WTC11 (cell line): ENCODE measurements around the gene KLHDC8A. TPM values are rescaled to one million over a fixed set of nuclear protein-coding genes. Genes with fewer than 3 reads are reported as not detected.

Source experiments
- ATAC-seq: fragments of 200-7000 bp; cut with Tn5 transposase; 2 replicates; pipeline ENCODE4 v1.10.0; 2021; ENCODE audit warnings: mild to moderate bottlenecking, moderate library complexity
- CTCF ChIA-PET: fragments of 300-600 bp; sonication (Branson Sonifier 250); formaldehyde crosslinking; loops from one replicate; lab custom pipeline; 2021; ENCODE audit warnings: antibody characterized with exemption; lab: Charles Lee
- POLR2A ChIA-PET: fragments of 350-600 bp; sonication (Branson Sonifier 250); formaldehyde crosslinking; loops from one replicate; lab custom pipeline; 2021; ENCODE audit warnings: antibody characterized with exemption; lab: Charles Lee
- DNase-seq: peaks from one replicate; pipeline ENCODE4 v3.0.0; 2021; ENCODE audit warnings: low spot score
- H3K27ac Mint-ChIP-seq: 2 replicates; pipeline ENCODE4 v1.8.0; 2021; ENCODE audit warnings: mixed read lengths
- H3K27me3 Mint-ChIP-seq: 2 replicates; pipeline ENCODE4 v1.8.0; 2021; ENCODE audit warnings: low read depth, mild to moderate bottlenecking, moderate library complexity, mixed read lengths
- H3K36me3 Mint-ChIP-seq: 2 replicates; pipeline ENCODE4 v1.8.0; 2021; ENCODE audit warnings: mixed read lengths
- H3K4me1 Mint-ChIP-seq: 2 replicates; pipeline ENCODE4 v1.8.0; 2022; ENCODE audit warnings: mixed read lengths
- H3K4me3 Mint-ChIP-seq: 2 replicates; pipeline ENCODE4 v1.8.0; 2021; ENCODE audit warnings: mild to moderate bottlenecking, moderate library complexity, mixed read lengths
- H3K9me3 Mint-ChIP-seq: 2 replicates; pipeline ENCODE4 v1.8.0; 2021; ENCODE audit warnings: mixed read lengths
- CBFB ChIP-seq: sonication (generic); formaldehyde crosslinking; IDR thresholded peaks from 2 replicates; pipeline ENCODE4 v1.8.1; 2022; ENCODE audit warnings: mild to moderate bottlenecking, low read depth, missing genetic modification reagents
- EMX1 ChIP-seq: fragments of 250-450 bp; sonication (Bioruptor Pico); IDR thresholded peaks from 2 replicates; pipeline ENCODE4 v1.8.0; 2021; ENCODE audit warnings: mild to moderate bottlenecking
- ERG ChIP-seq: fragments of 250-450 bp; sonication (Bioruptor Pico); IDR thresholded peaks from 2 replicates; pipeline ENCODE4 v1.8.0; 2021; ENCODE audit warnings: mild to moderate bottlenecking
- GABPB1 ChIP-seq: sonication (generic); formaldehyde crosslinking; IDR thresholded peaks from 2 replicates; pipeline ENCODE4 v1.8.1; 2023; ENCODE audit warnings: mild to moderate bottlenecking, missing genetic modification reagents
- JUN ChIP-seq: sonication (generic); formaldehyde crosslinking; IDR thresholded peaks from 2 replicates; pipeline ENCODE4 v1.8.0; 2023; ENCODE audit warnings: mild to moderate bottlenecking, missing genetic modification reagents
- NR3C1 ChIP-seq: sonication (generic); formaldehyde crosslinking; conservative IDR thresholded peaks from 2 replicates; pipeline ENCODE4 v1.8.1; 2023; ENCODE audit warnings: low read depth, mild to moderate bottlenecking, missing genetic modification reagents
- PRDM15 ChIP-seq: sonication (generic); formaldehyde crosslinking; IDR thresholded peaks from 2 replicates; pipeline ENCODE4 v1.8.0; 2022; ENCODE audit warnings: missing genetic modification reagents
- PRRX2 ChIP-seq: fragments of 250-450 bp; sonication (Bioruptor Pico); IDR thresholded peaks from 2 replicates; pipeline ENCODE4 v1.8.0; 2021; ENCODE audit warnings: mild to moderate bottlenecking
- RORB ChIP-seq: fragments of 250-450 bp; sonication (Bioruptor Pico); IDR thresholded peaks from 2 replicates; pipeline ENCODE4 v1.9.0; 2021; ENCODE audit warnings: mild to moderate bottlenecking
- TEAD4 ChIP-seq: sonication (generic); formaldehyde crosslinking; IDR thresholded peaks from 2 replicates; pipeline ENCODE4 v1.8.0; 2022; ENCODE audit warnings: mild to moderate bottlenecking, missing genetic modification reagents
- USF2 ChIP-seq: sonication (generic); formaldehyde crosslinking; IDR thresholded peaks from 2 replicates; pipeline ENCODE4 v1.8.1; 2023; ENCODE audit warnings: mild to moderate bottlenecking, missing genetic modification reagents, moderate library complexity
- ZNF121 ChIP-seq: sonication (generic); formaldehyde crosslinking; IDR thresholded peaks from 2 replicates; pipeline ENCODE4 v1.8.0; 2023; ENCODE audit warnings: missing genetic modification reagents
- ZNF423 ChIP-seq: fragments of 250-450 bp; sonication (Bioruptor Pico); IDR thresholded peaks from 2 replicates; pipeline ENCODE4 v2.1.2; 2022; ENCODE audit warnings: mild to moderate bottlenecking, moderate library complexity
- ZNF512 ChIP-seq: sonication (generic); formaldehyde crosslinking; IDR thresholded peaks from 2 replicates; pipeline ENCODE4 v1.8.1; 2022; ENCODE audit warnings: missing genetic modification reagents, borderline replicate concordance
- ZSCAN18 ChIP-seq: fragments of 250-450 bp; sonication (Bioruptor Pico); IDR thresholded peaks from 2 replicates; pipeline ENCODE4 v2.1.2; 2022; ENCODE audit warnings: mild to moderate bottlenecking, moderate library complexity
- total RNA-seq: library from RNA; stranded (reverse); gene quantifications from 3 replicates; pipeline ENCODE4 v1.2.3, GENCODE V29; 2021
- TF ChIP-seq, protein P1 (sequence below): sonication (generic); formaldehyde crosslinking; IDR thresholded peaks from 2 replicates; pipeline ENCODE4 v1.8.1; 2023; ENCODE audit warnings: mild to moderate bottlenecking, missing genetic modification reagents
- TF ChIP-seq, protein P2 (sequence below): sonication (generic); formaldehyde crosslinking; IDR thresholded peaks from 2 replicates; pipeline ENCODE4 v1.8.0; 2023; ENCODE audit warnings: missing genetic modification reagents

Gene KLHDC8A
- total RNA-seq, 1 experiment from 2014 or later: 1.7 TPM

- CTCF ChIA-PET: interaction anchor here (1.3 to 2.2 kb wide), 2 partner anchors 15 to 67 kb away, joined by 5 to 6 read pairs; no protein-coding TSS in a partner anchor
- ATAC-seq (no peak), DNase-seq (no peak)
- peaks cover 26% of the 10 kb centered on the region for H3K4me1 Mint-ChIP-seq
- no peaks in the 10 kb centered on the region for H3K9me3 Mint-ChIP-seq
- POLR2A ChIA-PET: no interaction called here
- H3K4me3 Mint-ChIP-seq: no peak overlapping the region
- H3K27ac Mint-ChIP-seq: no peak overlapping the region
- H3K27me3 Mint-ChIP-seq: peaks cover 47% of the 10 kb centered on the region
- TF ChIP-seq ERG (CRISPR knock-in tag) (no peak), JUN (CRISPR knock-in tag) (no peak), ZNF423 (no peak), ZNF512 (no peak), GABPB1 (CRISPR knock-in tag) (no peak), PRRX2 (CRISPR knock-in tag) (no peak), EMX1 (no peak), USF2 (CRISPR knock-in tag) (no peak)
- TF ChIP-seq, protein P1, sequence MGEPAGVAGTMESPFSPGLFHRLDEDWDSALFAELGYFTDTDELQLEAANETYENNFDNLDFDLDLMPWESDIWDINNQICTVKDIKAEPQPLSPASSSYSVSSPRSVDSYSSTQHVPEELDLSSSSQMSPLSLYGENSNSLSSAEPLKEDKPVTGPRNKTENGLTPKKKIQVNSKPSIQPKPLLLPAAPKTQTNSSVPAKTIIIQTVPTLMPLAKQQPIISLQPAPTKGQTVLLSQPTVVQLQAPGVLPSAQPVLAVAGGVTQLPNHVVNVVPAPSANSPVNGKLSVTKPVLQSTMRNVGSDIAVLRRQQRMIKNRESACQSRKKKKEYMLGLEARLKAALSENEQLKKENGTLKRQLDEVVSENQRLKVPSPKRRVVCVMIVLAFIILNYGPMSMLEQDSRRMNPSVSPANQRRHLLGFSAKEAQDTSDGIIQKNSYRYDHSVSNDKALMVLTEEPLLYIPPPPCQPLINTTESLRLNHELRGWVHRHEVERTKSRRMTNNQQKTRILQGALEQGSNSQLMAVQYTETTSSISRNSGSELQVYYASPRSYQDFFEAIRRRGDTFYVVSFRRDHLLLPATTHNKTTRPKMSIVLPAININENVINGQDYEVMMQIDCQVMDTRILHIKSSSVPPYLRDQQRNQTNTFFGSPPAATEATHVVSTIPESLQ (CRISPR knock-in tag): no peak
- no peaks in the 10 kb centered on the region for H3K36me3 Mint-ChIP-seq
Measured at GRCh38 chr1:205340676-205341075, 16.0 kb downstream of the KLHDC8A start.

DNA sequence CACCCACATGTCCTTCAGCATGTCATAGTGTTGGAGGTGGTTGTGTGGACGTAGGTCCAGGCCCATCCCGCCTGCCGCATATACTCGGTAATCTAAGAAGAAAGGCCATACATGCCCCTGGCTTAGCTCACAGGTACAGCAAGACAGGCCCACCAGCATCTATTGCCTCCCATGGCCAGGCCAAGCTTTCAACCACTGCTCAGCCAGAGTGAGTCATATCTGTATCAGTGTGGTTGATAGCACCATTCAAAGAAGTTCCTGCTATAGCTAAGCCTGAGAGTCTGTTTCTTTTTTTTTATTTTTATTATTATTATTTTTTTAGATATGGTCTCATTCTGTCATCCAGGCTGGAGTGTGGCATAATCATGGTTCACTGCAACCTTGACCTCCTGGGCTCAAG, 17.0 kb downstream of the KLHDC8A start:
- CTCF ChIA-PET: interaction anchor here (0.5 to 2.2 kb wide), 5 partner anchors 14 to 184 kb away, joined by 4 to 8 read pairs (median 6); partner anchors contain the start of gene CDK18
- H3K27me3 Mint-ChIP-seq: peaks cover 37% of the 10 kb centered on the region
- POLR2A ChIA-PET: no interaction called here

More for the DNA sequence above, 17.0 kb downstream of the KLHDC8A start:
- H3K9me3 Mint-ChIP-seq: no peaks in the 10 kb centered on the region
- ATAC-seq (no peak), DNase-seq (no peak)
- H3K27ac Mint-ChIP-seq: no peak overlapping the region
- no peak for TF ChIP-seq RORB
- TF ChIP-seq CBFB (CRISPR knock-in tag): no peak
- TF ChIP-seq NR3C1 (CRISPR knock-in tag): no peak
- TF ChIP-seq, protein P2, sequence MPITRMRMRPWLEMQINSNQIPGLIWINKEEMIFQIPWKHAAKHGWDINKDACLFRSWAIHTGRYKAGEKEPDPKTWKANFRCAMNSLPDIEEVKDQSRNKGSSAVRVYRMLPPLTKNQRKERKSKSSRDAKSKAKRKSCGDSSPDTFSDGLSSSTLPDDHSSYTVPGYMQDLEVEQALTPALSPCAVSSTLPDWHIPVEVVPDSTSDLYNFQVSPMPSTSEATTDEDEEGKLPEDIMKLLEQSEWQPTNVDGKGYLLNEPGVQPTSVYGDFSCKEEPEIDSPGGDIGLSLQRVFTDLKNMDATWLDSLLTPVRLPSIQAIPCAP (CRISPR knock-in tag): no peak
- no peak for TF ChIP-seq ZNF121
- TF ChIP-seq PRDM15: no peak
- TF ChIP-seq TEAD4 (CRISPR knock-in tag): no peak
- TF ChIP-seq ZSCAN18 (CRISPR knock-in tag): no peak
- H3K4me3 Mint-ChIP-seq: no peak overlapping the region
- H3K36me3 Mint-ChIP-seq: no peaks in the 10 kb centered on the region
- peaks cover 24% of the 10 kb centered on the region for H3K4me1 Mint-ChIP-seq
